Adrenal gland (tissue), 12 donors: ENCODE results near the gene CYP26B1. TPM values are rescaled to one million over a fixed set of nuclear protein-coding genes. Genes with fewer than 3 reads are reported as not detected.

Source experiments
- DNase-seq, 7 donors: peaks; one replicate each; pipeline ENCODE4 v3.0.0-alpha.2; 2019 to 2020
- H3K27ac ChIP-seq, 5 donors: fragments of 200-600 bp; sonication (generic) in 4 of 5; 1 replicate in 3 of 5; 2 replicates in 2 of 5; pipeline versions ENCODE4 v1.5.1 to v1.8.0; 2016 to 2020; ENCODE audit warnings: mild to moderate bottlenecking in 1 of 5
- H3K27me3 ChIP-seq: fragments of 200-600 bp; 2 replicates; pipeline ENCODE4 v1.8.0; 2021
- H3K36me3 ChIP-seq, 2 donors: fragments of 200-600 bp; replicated peaks in 1 of 2; 1 replicate in 1 of 2; 2 replicates in 1 of 2; pipeline versions ENCODE4 v1.5.1 to v1.8.0; 2018 to 2022
- H3K4me1 ChIP-seq, 2 donors: fragments of 200-600 bp; replicated peaks in 1 of 2; 1 replicate in 1 of 2; 2 replicates in 1 of 2; pipeline versions ENCODE4 v1.5.1 to v1.8.0; 2018 to 2021
- H3K4me3 ChIP-seq, 4 donors: fragments of 200-600 bp; sonication (generic) in 3 of 4; one replicate each; pipeline ENCODE4 v1.5.1; 2016 to 2018
- H3K9me3 ChIP-seq, 3 donors: fragments of 200-600 bp; sonication (generic) in 1 of 3; replicated peaks in 1 of 3; 1 replicate in 2 of 3; 2 replicates in 1 of 3; pipeline versions ENCODE4 v1.5.1 to v1.8.0; 2016 to 2021
- POLR2A ChIP-seq, 2 donors: fragments of 450-650 bp; IDR thresholded peaks; one replicate each; pipeline ENCODE4 v1.6.1; 2017; ENCODE audit warnings: antibody characterized with exemption in 2 of 2, mild to moderate bottlenecking in 2 of 2, moderate library complexity in 1 of 2
- WGBS, 4 donors: extraction: QIAGEN DNeasy Blood & Tissue Kit in 2 of 4; methylation state at CpG; one replicate each; pipeline versions ENCODE4 v1.1.5 to v1.1.7; 2013 to 2017; 5-methylcytosine and 5-hydroxymethylcytosine counted together
- intact Hi-C, 2 donors: fragments of 100-400 bp; cut with DNase I; formaldehyde crosslinking; loops; one replicate each; pipeline versions ENCODE4 v1.14.1 to v1.15.0; 2022 to 2023
- polyA plus RNA-seq, 3 donors: library from polyadenylated mRNA; stranded (reverse); fragments of 200-250 nt in 2 of 3; fragments of 350-450 nt in 1 of 3; fragmentation: Illumina TruSeq in 1 of 3; extraction: RNeasy Lipid Tissue Mini Kit (QIAGEN cat#74804) in 1 of 3; gene quantifications; one replicate each; pipeline ENCODE4 v1.2.3, GENCODE V29; 2013 to 2014
- total RNA-seq, 9 donors: library from RNA; depleted of rRNA in 4 of 9; stranded (reverse); fragments of >200 nt in 4 of 9; fragments of 120-200 nt in 1 of 9; fragmentation: NEBNext Ultra II Directional in 1 of 9; extraction: Animal tissue kit (Norgen Biotek cat#: 25700) in 1 of 9; gene quantifications; one replicate each; pipeline versions ENCODE4 v1.1.0 to v1.2.4, GENCODE V29; 2013 to 2023
- TF ChIP-seq, protein P1 (sequence below), 6 experiments: fragments of 450-650 bp in 4 of 6; fragments of 200-600 bp in 2 of 6; sonication (generic) in 1 of 6; IDR thresholded peaks; 1 replicate in 5 of 6; 2 replicates in 1 of 6; pipeline versions ENCODE4 v1.5.1 to v1.8.0; 2016 to 2021; ENCODE audit warnings: antibody characterized with exemption in 6 of 6, mild to moderate bottlenecking in 2 of 6, moderate library complexity in 1 of 6
- donor health status: healthy with polysubstance abuse.
- donor health status: Bipolar disorder and iron deficiency.
- donor health status: DM: yes; HTN: yes; CAD: no.
- donor health status: DM: no; HTN: no; CAD: no.
- donor health status: DM: no; HTN: no; CAD: no.
- donor health status: DM: yes; HTN: yes; CAD: no.

CYP26B1 gene
- total and polyA plus RNA-seq, 12 donors: 0.53 to 30.3 (median 10.7) TPM

DNA sequence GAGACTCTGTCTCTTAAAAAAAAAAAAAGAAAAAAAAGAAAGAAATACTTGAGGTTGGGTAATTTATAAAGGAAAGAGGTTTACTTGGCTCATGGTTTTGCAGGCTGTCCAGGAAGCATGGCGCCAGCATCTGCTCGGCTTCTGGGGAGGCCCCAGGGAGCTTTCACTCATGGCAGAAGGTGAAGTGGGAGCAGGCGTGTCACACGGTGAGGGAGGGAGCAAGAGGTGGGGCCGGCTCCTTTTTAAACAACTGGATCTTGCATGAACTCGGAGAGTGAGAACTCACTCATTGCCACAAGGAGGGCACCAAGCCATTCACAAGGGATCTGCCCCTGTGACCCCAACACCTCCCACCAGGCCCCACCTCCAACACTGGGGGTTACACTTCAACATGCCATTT, 30.6 kb downstream of the CYP26B1 start:
- H3K27ac ChIP-seq: no peak overlapping the region
- peaks cover 0 to 5% of the 10 kb centered on the region in 2 donors for H3K4me1 ChIP-seq
- TF ChIP-seq, protein P1, sequence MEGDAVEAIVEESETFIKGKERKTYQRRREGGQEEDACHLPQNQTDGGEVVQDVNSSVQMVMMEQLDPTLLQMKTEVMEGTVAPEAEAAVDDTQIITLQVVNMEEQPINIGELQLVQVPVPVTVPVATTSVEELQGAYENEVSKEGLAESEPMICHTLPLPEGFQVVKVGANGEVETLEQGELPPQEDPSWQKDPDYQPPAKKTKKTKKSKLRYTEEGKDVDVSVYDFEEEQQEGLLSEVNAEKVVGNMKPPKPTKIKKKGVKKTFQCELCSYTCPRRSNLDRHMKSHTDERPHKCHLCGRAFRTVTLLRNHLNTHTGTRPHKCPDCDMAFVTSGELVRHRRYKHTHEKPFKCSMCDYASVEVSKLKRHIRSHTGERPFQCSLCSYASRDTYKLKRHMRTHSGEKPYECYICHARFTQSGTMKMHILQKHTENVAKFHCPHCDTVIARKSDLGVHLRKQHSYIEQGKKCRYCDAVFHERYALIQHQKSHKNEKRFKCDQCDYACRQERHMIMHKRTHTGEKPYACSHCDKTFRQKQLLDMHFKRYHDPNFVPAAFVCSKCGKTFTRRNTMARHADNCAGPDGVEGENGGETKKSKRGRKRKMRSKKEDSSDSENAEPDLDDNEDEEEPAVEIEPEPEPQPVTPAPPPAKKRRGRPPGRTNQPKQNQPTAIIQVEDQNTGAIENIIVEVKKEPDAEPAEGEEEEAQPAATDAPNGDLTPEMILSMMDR (IDR thresholded peaks at IDR 0.05): no peak
- no peak for TF ChIP-seq POLR2A (IDR thresholded peaks at IDR 0.05)
- no peak overlapping the region for H3K4me3 ChIP-seq
- H3K9me3 ChIP-seq: no peaks in the 10 kb centered on the region
- H3K36me3 ChIP-seq: no peaks in the 10 kb centered on the region
- 86 to 90% (median 88%) methylated on average over 6 of the region's 6 CpGs for WGBS, 4 donors
- DNase-seq: no peak
- no peaks in the 10 kb centered on the region for H3K27me3 ChIP-seq
- intact Hi-C loops: no loop called here

DNA sequence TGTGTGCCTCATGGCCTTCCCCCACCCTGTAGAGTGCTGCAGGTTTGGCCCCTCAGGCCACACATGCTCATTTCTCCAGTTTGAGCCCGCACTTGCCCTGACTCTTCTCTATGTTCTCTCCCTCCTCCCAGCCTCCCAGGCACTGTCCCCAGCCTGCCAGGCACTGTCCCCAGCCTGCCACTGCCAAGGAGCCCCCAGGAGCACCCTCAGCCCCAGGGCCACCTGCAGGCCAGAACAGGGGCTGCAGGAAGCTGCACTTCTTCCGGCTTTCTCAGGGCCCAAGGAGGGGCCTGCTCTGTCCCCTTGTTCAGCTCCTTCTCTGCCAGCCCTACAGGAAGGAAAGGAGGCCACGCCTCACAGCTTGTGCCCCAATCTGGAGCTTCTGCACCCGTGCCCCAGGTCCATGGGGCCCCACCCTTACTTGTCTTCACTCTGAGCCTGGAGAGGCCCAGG, 31.6 kb downstream of the CYP26B1 start:
- Histone ChIP-seq H3K4me1 (peaks cover 0 to 5% of the 10 kb centered on the region in 2 donors), H3K9me3 (no peaks in the 10 kb centered on the region), H3K36me3 (no peaks in the 10 kb centered on the region), H3K27me3 (no peaks in the 10 kb centered on the region), H3K27ac (no peak overlapping the region), H3K4me3 (no peak overlapping the region)
- TF ChIP-seq, protein P1 (IDR thresholded peaks at IDR 0.05): peak in 1 of 6 experiments; percentile 22
- no peak for TF ChIP-seq POLR2A (IDR thresholded peaks at IDR 0.05)
- WGBS, 4 donors: 55 to 60% (median 60%) methylated on average over 4 of the region's 4 CpGs
- intact Hi-C loops: no loop called here
- DNase-seq: no peak

DNA sequence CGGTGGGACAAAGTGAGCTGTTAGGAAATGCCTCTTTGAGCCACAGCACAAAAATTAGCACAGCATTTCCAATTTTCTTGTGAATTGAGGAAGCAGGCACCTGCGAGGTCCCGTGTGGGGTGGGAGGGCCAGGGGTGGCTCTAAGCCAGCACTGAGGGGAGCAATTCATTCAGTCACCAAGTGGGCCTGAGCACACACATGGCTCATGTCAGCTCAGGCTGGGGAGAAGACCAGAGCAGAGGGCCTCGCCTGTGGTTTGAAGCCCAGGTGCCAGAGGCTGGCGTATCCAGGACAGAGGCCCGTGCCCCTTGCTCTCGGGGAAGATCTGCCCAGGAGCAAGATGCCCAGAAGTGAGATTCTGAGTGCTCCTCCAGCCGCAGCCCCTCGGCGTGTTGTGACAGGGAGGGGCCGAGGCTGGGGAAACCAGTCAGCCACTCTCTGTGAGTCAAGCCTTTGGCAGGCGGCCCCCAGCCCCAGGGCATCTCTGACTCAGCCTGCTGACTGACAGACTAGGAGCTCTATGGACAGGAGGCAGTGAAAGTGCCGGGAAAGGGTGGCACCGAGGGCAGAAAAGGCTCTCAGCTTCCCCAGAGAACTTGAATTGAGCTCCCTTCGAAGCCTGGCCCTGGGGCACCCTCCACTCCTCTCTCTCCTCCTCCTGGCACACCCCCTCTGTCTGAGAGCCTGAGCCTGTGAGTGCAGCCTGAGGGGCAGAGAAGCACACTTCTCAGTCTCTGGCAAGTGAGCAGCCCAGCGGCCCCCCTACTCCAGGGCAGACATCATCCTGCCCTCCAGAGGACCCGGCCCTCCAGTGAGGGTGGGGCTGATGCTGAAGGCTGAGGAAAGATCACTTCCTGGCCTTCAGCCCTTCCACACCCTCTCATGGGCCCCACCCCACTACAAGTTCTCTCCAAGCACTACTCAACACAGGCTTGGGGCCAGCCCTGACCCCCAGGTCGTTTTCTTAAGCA, 32.3 kb downstream of the CYP26B1 start:
- 57 to 68% (median 59%) methylated on average over 14 to 18 of the region's 18 CpGs for WGBS, 4 donors
- intact Hi-C loops: no loop called here
- peaks cover 0 to 5% of the 10 kb centered on the region in 2 donors for H3K4me1 ChIP-seq
- no peak overlapping the region for H3K4me3 ChIP-seq
- DNase-seq: peak in 6 of 7 donors; percentile 43 to 80 (median 63)
- no peaks in the 10 kb centered on the region for H3K9me3 ChIP-seq
- H3K27ac ChIP-seq: no peak overlapping the region
- H3K27me3 ChIP-seq: no peaks in the 10 kb centered on the region
- TF ChIP-seq, protein P1 (IDR thresholded peaks at IDR 0.05): no peak
- no peak for TF ChIP-seq POLR2A (IDR thresholded peaks at IDR 0.05)
- H3K36me3 ChIP-seq: no peaks in the 10 kb centered on the region

DNA sequence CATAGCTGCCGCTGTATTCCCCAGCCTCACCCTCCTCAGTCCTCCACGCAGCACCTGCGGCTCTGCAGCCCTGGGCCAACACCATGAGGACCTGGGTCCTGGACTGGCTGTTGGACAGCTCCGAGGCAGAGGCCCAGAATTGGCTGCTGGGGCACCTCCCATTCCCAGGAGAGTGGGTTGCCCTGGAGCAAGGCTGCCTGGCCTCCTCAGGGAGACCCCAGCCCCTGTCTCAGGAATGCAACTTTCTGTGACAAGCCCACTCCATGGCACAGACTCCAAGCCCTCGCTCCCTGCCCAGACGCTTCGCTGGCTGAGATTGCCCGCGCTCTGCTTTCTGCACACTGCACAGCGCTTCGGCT, 33.0 kb downstream of the CYP26B1 start:
- H3K27ac ChIP-seq: no peak overlapping the region
- DNase-seq: no peak
- WGBS, 4 donors: 93 to 99% (median 97%) methylated on average over 9 to 11 of the region's 11 CpGs

More for the DNA sequence above, 33.0 kb downstream of the CYP26B1 start:
- Histone ChIP-seq H3K27me3 (no peaks in the 10 kb centered on the region), H3K4me1 (peaks cover 0 to 5% of the 10 kb centered on the region in 2 donors), H3K4me3 (no peak overlapping the region), H3K36me3 (no peaks in the 10 kb centered on the region), H3K9me3 (no peaks in the 10 kb centered on the region)
- TF ChIP-seq, protein P1 (IDR thresholded peaks at IDR 0.05): no peak
- TF ChIP-seq POLR2A (IDR thresholded peaks at IDR 0.05): no peak
- intact Hi-C loops: no loop called here
